Peyer's patch (tissue), 4 donors: Measurements from ENCODE around the gene TOR2A.

Source experiments
- POLR2A ChIP-seq, 2 donors: fragments of 450-650 bp; IDR thresholded peaks; one replicate each; pipeline ENCODE4 v1.5.1; 2017; ENCODE audit warnings: antibody characterized with exemption in 2 of 2, mild to moderate bottlenecking in 2 of 2, moderate library complexity in 2 of 2
- TF ChIP-seq, protein P1 (sequence below), 6 experiments: fragments of 450-650 bp in 4 of 6; fragments of 200-600 bp in 2 of 6; sonication (generic) in 1 of 6; IDR thresholded peaks; one replicate each; pipeline ENCODE4 v1.5.1; 2017 to 2019; ENCODE audit warnings: antibody characterized with exemption in 6 of 6, mild to moderate bottlenecking in 3 of 6, moderate library complexity in 1 of 6

DNA sequence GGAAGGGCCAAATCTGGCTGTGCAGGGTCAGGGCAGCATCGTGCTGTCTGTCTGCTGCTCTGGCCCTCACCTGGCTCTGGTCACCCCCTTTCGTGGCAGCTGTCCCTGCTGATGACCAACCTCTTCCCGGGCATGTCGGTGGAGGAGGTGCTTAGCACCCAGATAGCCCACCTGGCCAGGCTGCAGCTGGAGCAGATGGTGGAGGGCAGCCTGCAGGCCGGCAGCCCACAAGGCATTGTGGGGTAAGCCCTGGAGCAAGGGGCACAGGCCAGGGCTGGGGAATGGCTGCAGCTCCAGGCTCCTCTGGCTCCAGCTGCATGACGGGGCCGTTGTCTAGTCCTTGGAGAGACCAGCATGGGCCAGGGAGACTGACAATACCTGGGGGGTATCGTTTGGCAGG is 8.2 kb downstream of the TOR2A start:
- TF ChIP-seq POLR2A (IDR thresholded peaks at IDR 0.05) = no peak
- TF ChIP-seq, protein P1, sequence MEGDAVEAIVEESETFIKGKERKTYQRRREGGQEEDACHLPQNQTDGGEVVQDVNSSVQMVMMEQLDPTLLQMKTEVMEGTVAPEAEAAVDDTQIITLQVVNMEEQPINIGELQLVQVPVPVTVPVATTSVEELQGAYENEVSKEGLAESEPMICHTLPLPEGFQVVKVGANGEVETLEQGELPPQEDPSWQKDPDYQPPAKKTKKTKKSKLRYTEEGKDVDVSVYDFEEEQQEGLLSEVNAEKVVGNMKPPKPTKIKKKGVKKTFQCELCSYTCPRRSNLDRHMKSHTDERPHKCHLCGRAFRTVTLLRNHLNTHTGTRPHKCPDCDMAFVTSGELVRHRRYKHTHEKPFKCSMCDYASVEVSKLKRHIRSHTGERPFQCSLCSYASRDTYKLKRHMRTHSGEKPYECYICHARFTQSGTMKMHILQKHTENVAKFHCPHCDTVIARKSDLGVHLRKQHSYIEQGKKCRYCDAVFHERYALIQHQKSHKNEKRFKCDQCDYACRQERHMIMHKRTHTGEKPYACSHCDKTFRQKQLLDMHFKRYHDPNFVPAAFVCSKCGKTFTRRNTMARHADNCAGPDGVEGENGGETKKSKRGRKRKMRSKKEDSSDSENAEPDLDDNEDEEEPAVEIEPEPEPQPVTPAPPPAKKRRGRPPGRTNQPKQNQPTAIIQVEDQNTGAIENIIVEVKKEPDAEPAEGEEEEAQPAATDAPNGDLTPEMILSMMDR (IDR thresholded peaks at IDR 0.05) = no peak
